Endodermal cell (in vitro differentiated cells): ENCODE measurements around the gene NRXN3. TPM values are rescaled to one million over a fixed set of nuclear protein-coding genes. Genes with fewer than 3 reads are reported as not detected.

Experiments used
- DNase-seq: peaks from one replicate; pipeline ENCODE4 v3.0.0-alpha.2; 2017
- H3K27ac ChIP-seq: 2 replicates; pipeline ENCODE4 v1.5.1; 2013; ENCODE audit warnings: mild to moderate bottlenecking, low read depth, low read length, moderate library complexity
- H3K27me3 ChIP-seq: 2 replicates; pipeline ENCODE4 v1.6.1; 2013; ENCODE audit warnings: mild to moderate bottlenecking, low read length, moderate library complexity; ENCODE audit not compliant: insufficient read depth, control insufficient read depth, poor library complexity, severe bottlenecking
- H3K36me3 ChIP-seq: 2 replicates; pipeline ENCODE4 v1.7.0; 2013; ENCODE audit warnings: mild to moderate bottlenecking, low read length, moderate library complexity; ENCODE audit not compliant: control insufficient read depth, insufficient read depth
- H3K4me1 ChIP-seq: one replicate; pipeline ENCODE4 v1.7.0; 2013; ENCODE audit warnings: low read length; ENCODE audit not compliant: control insufficient read depth, insufficient read depth
- H3K4me3 ChIP-seq: 2 replicates; pipeline ENCODE4 v1.5.1; 2013; ENCODE audit warnings: mild to moderate bottlenecking, low read length, moderate library complexity
- H3K9ac ChIP-seq: 2 replicates; pipeline ENCODE4 v1.6.1; 2013; ENCODE audit warnings: mild to moderate bottlenecking, low read length, moderate library complexity; ENCODE audit not compliant: poor library complexity, severe bottlenecking; ENCODE audit errors: extremely low read depth
- H3K9me3 ChIP-seq: 2 replicates; pipeline ENCODE4 v1.6.1; 2013; ENCODE audit warnings: mild to moderate bottlenecking, low read length, moderate library complexity; ENCODE audit not compliant: control insufficient read depth
- H3K27ac Mint-ChIP-seq: 2 replicates; pipeline ENCODE4 v1.8.0; 2020; ENCODE audit warnings: mixed read lengths
- H3K27me3 Mint-ChIP-seq: 2 replicates; pipeline ENCODE4 v1.8.0; 2021; ENCODE audit warnings: mild to moderate bottlenecking, mixed read lengths; ENCODE audit not compliant: insufficient read depth
- H3K36me3 Mint-ChIP-seq: 2 replicates; pipeline ENCODE4 v1.8.0; 2020; ENCODE audit warnings: low read depth, mixed read lengths
- H3K4me1 Mint-ChIP-seq: 2 replicates; pipeline ENCODE4 v1.8.0; 2020; ENCODE audit warnings: mixed read lengths
- H3K4me3 Mint-ChIP-seq: 2 replicates; pipeline ENCODE4 v1.8.0; 2020; ENCODE audit warnings: mild to moderate bottlenecking, moderate library complexity, mixed read lengths
- H3K9me3 Mint-ChIP-seq: 2 replicates; pipeline ENCODE4 v1.8.0; 2020; ENCODE audit warnings: mild to moderate bottlenecking, mixed read lengths
- CTCF ChIP-seq: fragments of 200-600 bp; sonication (generic); conservative IDR thresholded peaks from 2 replicates; pipeline ENCODE4 v1.5.0; 2021; ENCODE audit warnings: antibody characterized with exemption, mild to moderate bottlenecking
- WGBS, 2 experiments: methylation state at CpG; one replicate each; pipeline versions ENCODE4 v1.1.5 to v1.1.7; 2013; ENCODE audit warnings: missing lambda C conversion rate in 2 of 2, mixed read lengths in 1 of 2; ENCODE audit not compliant: insufficient coverage in 1 of 2, insufficient read length in 1 of 2; 5-methylcytosine and 5-hydroxymethylcytosine counted together
- total RNA-seq, 2 donors: library from RNA; stranded (reverse); fragmentation: NEBNext Ultra II Directional in 1 of 2; extraction: Animal tissue kit (Norgen Biotek cat#: 25700) in 1 of 2; gene quantifications; 2 replicates in 1 of 2; 3 replicates in 1 of 2; pipeline ENCODE4 v1.2.1, GENCODE V29; 2021

Gene NRXN3
- total RNA-seq, 2 donors from 2014 or later = 20.9 to 21.4 TPM

- Histone ChIP-seq H3K4me3 (no peak overlapping the region), H3K4me1 (peaks cover 25% of the 10 kb centered on the region), H3K27me3 (no peaks in the 10 kb centered on the region), H3K9me3 (no peaks in the 10 kb centered on the region), H3K9ac (no peak overlapping the region), H3K27ac (no peak overlapping the region), H3K36me3 (no peaks in the 10 kb centered on the region)
- Mint-ChIP-seq H3K27ac (no peak overlapping the region), H3K27me3 (no peaks in the 10 kb centered on the region), H3K36me3 (no peaks in the 10 kb centered on the region), H3K4me1 (peaks cover 61% of the 10 kb centered on the region), H3K4me3 (no peak overlapping the region), H3K9me3 (no peaks in the 10 kb centered on the region)
- TF ChIP-seq CTCF = no peak
- WGBS, 2 experiments = 88 to 93% methylated on average over 4 to 6 of the region's 6 CpGs
- DNase-seq = no peak
Observed at GRCh38 chr14:78721756-78722480, 551.7 kb downstream of the NRXN3 start.

- no peaks in the 10 kb centered on the region for H3K9me3 ChIP-seq
- H3K4me1 ChIP-seq = peaks cover 29% of the 10 kb centered on the region
- Mint-ChIP-seq H3K4me1 (peaks cover 79% of the 10 kb centered on the region), H3K27me3 (no peaks in the 10 kb centered on the region), H3K27ac (peak overlapping the region; percentile 33), H3K36me3 (no peaks in the 10 kb centered on the region), H3K9me3 (no peaks in the 10 kb centered on the region), H3K4me3 (no peak overlapping the region)
- H3K27me3 ChIP-seq = no peaks in the 10 kb centered on the region
- peak; percentile 71 for DNase-seq
- WGBS, 2 experiments = 44 to 53% methylated on average over 1 of the region's 1 CpG
- no peaks in the 10 kb centered on the region for H3K36me3 ChIP-seq
- TF ChIP-seq CTCF = no peak
- no peak overlapping the region for H3K4me3 ChIP-seq
- no peak overlapping the region for H3K27ac ChIP-seq
- H3K9ac ChIP-seq = no peak overlapping the region
Observed at GRCh38 chr14:78725086-78725485, 554.9 kb downstream of the NRXN3 start.

- Histone ChIP-seq H3K9ac (no peak overlapping the region), H3K36me3 (no peaks in the 10 kb centered on the region), H3K9me3 (no peaks in the 10 kb centered on the region), H3K27ac (no peak overlapping the region), H3K27me3 (no peaks in the 10 kb centered on the region), H3K4me3 (no peak overlapping the region), H3K4me1 (peaks cover 7% of the 10 kb centered on the region)
- peaks cover 21% of the 10 kb centered on the region for H3K4me1 Mint-ChIP-seq
- H3K27ac Mint-ChIP-seq = no peak overlapping the region
- no peaks in the 10 kb centered on the region for H3K36me3 Mint-ChIP-seq
- H3K4me3 Mint-ChIP-seq = no peak overlapping the region
- 73 to 80% methylated on average over 2 of the region's 3 CpGs for WGBS, 2 experiments
- no peaks in the 10 kb centered on the region for H3K9me3 Mint-ChIP-seq
- no peak for DNase-seq
- TF ChIP-seq CTCF = peak; percentile 68
- H3K27me3 Mint-ChIP-seq = peaks cover 4% of the 10 kb centered on the region
Observed at GRCh38 chr14:78737116-78737515, 566.9 kb downstream of the NRXN3 start.
